Measurements from ENCODE around the gene ARHGEF10L. TPM values are rescaled to one million over a fixed set of nuclear protein-coding genes. Genes with fewer than 3 reads are reported as not detected.
"Not testable (repeated sequence)": the region's sequence is repeated elsewhere in the genome, so short reads cannot be mapped to it uniquely, and the experiment has no call there.

The ARHGEF10L gene
- total RNA-seq, 1 donor from 2014 or later = not detected

GRCh38 chr1:17627239-17628052 is 87.9 kb downstream of the ARHGEF10L start:
- Mint-ChIP-seq H3K9me3 (no peaks in the 10 kb centered on the region), H3K4me1 (ENCODE audit: low read depth) (no peaks in the 10 kb centered on the region), H3K27me3 (ENCODE audit: insufficient read depth) (no peaks in the 10 kb centered on the region), H3K36me3 (ENCODE audit: low read depth) (no peaks in the 10 kb centered on the region), H3K4me3 (no peak overlapping the region), H3K27ac (no peak overlapping the region)
- no peak for DNase-seq (ENCODE audit: low spot score)
- intact Hi-C loops (cut with micrococcal nuclease) = no loop called here

DNA sequence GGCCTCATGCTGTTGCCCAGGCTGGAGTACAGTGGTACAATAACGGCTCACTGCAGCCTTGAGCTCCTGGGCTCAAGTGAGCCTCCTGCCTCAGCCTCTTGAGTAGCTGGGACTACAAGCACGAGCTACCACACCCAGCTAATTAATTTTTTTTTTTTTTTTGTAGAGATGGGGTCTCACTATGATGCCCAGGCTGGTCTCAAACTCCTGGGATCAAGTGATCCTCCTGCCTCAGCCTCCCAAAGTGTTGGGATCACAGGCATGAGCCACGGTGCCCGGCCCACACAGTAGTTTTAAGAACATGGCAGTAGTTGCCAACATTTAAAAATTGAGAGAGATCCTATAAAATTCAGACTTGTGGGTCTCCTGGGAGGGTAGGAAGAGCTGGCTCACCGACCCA is 89.5 kb downstream of the ARHGEF10L start:
- H3K4me1 Mint-ChIP-seq (ENCODE audit: low read depth); H3K27ac Mint-ChIP-seq; H3K4me3 Mint-ChIP-seq; H3K36me3 Mint-ChIP-seq (ENCODE audit: low read depth); H3K9me3 Mint-ChIP-seq; DNase-seq (ENCODE audit: low spot score); intact Hi-C loops (cut with micrococcal nuclease); H3K27me3 Mint-ChIP-seq (ENCODE audit: insufficient read depth): not testable (repeated sequence)

- no peak for DNase-seq (ENCODE audit: low spot score)
- intact Hi-C loops (cut with micrococcal nuclease) = no loop called here
- H3K9me3 Mint-ChIP-seq = no peaks in the 10 kb centered on the region
- no peak overlapping the region for H3K27ac Mint-ChIP-seq
- H3K4me1 Mint-ChIP-seq (ENCODE audit: low read depth) = no peaks in the 10 kb centered on the region
- no peak overlapping the region for H3K4me3 Mint-ChIP-seq
- no peaks in the 10 kb centered on the region for H3K27me3 Mint-ChIP-seq (ENCODE audit: insufficient read depth)
- H3K36me3 Mint-ChIP-seq (ENCODE audit: low read depth) = no peaks in the 10 kb centered on the region
These were observed 90.0 kb downstream of the ARHGEF10L start for GRCh38 chr1:17629460-17629859.

DNA sequence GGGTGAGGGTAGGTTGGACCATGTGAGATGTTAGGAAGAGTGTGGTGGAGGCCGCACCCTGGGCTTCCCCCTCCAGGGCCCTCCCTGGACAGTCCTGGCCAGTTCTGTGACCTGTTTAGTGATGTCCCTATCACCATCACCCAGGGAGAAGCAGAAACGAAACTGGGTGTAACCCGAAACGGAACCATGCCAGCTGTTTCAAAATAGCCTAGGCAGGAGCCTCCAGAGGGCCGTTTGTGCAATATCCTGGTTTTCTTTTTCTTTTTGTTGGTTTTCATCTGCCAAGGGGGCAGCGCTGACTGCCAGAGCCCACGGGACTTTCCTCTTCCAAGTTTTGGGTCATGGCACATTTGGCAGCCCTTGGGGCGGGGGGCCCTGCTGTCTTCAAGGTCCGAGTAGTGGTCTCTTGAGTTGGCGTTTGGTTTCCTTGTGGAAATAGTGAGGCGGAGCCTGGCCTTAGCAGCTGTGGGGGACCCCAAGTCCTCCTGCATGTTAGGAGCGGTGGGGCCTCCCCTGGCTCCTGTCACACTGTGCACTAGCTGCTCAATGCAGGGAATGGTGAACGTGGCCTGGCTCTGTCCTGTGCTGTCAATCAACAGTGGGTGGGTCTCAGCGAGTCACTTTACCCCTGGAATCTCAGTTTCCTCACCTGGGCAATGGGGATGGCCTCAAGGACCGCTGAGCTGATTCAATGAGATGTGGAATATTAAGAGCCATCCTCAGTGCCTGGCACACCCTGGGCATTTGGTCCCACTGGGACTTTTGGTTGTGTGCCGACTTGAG is 90.7 kb downstream of the ARHGEF10L start:
- H3K27ac Mint-ChIP-seq = no peak overlapping the region
- H3K4me3 Mint-ChIP-seq = no peak overlapping the region
- H3K9me3 Mint-ChIP-seq = no peaks in the 10 kb centered on the region
- intact Hi-C loops (cut with micrococcal nuclease) = no loop called here
- no peak for DNase-seq (ENCODE audit: low spot score)
- no peaks in the 10 kb centered on the region for H3K36me3 Mint-ChIP-seq (ENCODE audit: low read depth)
- H3K27me3 Mint-ChIP-seq (ENCODE audit: insufficient read depth) = no peaks in the 10 kb centered on the region
- no peaks in the 10 kb centered on the region for H3K4me1 Mint-ChIP-seq (ENCODE audit: low read depth)

GRCh38 chr1:17630986-17631385 is 91.5 kb downstream of the ARHGEF10L start:
- Mint-ChIP-seq H3K4me3 (no peak overlapping the region), H3K27ac (no peak overlapping the region), H3K9me3 (no peaks in the 10 kb centered on the region), H3K27me3 (ENCODE audit: insufficient read depth) (peaks cover 2% of the 10 kb centered on the region), H3K36me3 (ENCODE audit: low read depth) (no peaks in the 10 kb centered on the region), H3K4me1 (ENCODE audit: low read depth) (no peaks in the 10 kb centered on the region)
- intact Hi-C loops (cut with micrococcal nuclease) = no loop called here
- DNase-seq (ENCODE audit: low spot score) = no peak

DNA sequence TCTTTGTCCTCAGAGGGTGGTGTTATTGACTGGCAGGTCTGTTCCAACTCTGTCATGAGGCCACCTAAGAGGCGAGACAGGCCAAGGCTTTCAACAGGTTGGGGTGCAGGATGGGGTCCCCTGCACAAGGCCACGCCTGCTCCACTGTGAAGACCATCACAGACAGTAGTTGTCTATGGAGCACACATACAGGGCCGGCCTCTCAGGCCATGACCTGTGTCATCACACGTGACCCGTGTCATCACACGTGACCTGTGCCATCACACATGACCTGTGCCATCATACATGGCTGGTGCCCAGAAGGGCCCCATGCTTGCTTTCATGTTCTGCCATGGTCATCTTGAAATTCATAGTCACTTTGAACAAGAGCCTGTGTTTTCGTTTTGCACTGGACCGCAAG is 91.9 kb downstream of the ARHGEF10L start:
- H3K4me3 Mint-ChIP-seq = no peak overlapping the region
- H3K9me3 Mint-ChIP-seq = no peaks in the 10 kb centered on the region
- H3K27me3 Mint-ChIP-seq (ENCODE audit: insufficient read depth) = peaks cover 2% of the 10 kb centered on the region
- no peaks in the 10 kb centered on the region for H3K36me3 Mint-ChIP-seq (ENCODE audit: low read depth)
- intact Hi-C loops (cut with micrococcal nuclease) = no loop called here
- H3K4me1 Mint-ChIP-seq (ENCODE audit: low read depth) = no peaks in the 10 kb centered on the region
- H3K27ac Mint-ChIP-seq = no peak overlapping the region
- no peak for DNase-seq (ENCODE audit: low spot score)

DNA sequence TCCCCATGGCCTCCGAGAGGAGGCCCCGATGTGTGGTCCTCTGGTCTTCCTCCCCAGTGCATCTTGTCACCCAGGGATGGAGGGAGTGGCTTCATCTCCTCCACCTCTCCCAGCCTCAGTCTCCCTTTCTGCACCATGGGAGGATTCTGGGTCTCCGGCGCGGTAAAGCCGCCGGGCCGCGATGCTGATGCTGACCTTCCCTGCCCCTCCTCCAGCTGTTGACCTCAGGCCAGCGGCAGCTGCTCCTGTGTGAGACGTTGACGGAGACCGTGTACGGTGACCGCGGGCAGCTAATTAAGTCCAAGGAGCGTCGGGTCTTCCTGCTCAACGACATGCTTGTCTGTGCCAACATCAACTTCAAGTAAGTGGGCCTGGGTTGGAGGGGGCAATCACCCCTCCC is 92.6 kb downstream of the ARHGEF10L start:
- Mint-ChIP-seq H3K27ac (no peak overlapping the region), H3K4me3 (no peak overlapping the region), H3K36me3 (ENCODE audit: low read depth) (no peaks in the 10 kb centered on the region), H3K9me3 (no peaks in the 10 kb centered on the region), H3K27me3 (ENCODE audit: insufficient read depth) (peaks cover 4% of the 10 kb centered on the region), H3K4me1 (ENCODE audit: low read depth) (no peaks in the 10 kb centered on the region)
- intact Hi-C loops (cut with micrococcal nuclease) = no loop called here
- DNase-seq (ENCODE audit: low spot score) = no peak

- H3K4me3 Mint-ChIP-seq = no peak overlapping the region
- no peak overlapping the region for H3K27ac Mint-ChIP-seq
- peaks cover 6% of the 10 kb centered on the region for H3K27me3 Mint-ChIP-seq (ENCODE audit: insufficient read depth)
- DNase-seq (ENCODE audit: low spot score) = no peak
- H3K9me3 Mint-ChIP-seq = no peaks in the 10 kb centered on the region
- H3K36me3 Mint-ChIP-seq (ENCODE audit: low read depth) = no peaks in the 10 kb centered on the region
- H3K4me1 Mint-ChIP-seq (ENCODE audit: low read depth) = no peaks in the 10 kb centered on the region
- intact Hi-C loops (cut with micrococcal nuclease) = no loop called here
These were observed 93.2 kb downstream of the ARHGEF10L start for GRCh38 chr1:17632541-17633184.

GRCh38 chr1:17633654-17634053 is 94.2 kb downstream of the ARHGEF10L start:
- H3K36me3 Mint-ChIP-seq (ENCODE audit: low read depth) = no peaks in the 10 kb centered on the region
- DNase-seq (ENCODE audit: low spot score) = no peak
- H3K4me3 Mint-ChIP-seq = no peak overlapping the region
- intact Hi-C loops (cut with micrococcal nuclease) = no loop called here
- H3K4me1 Mint-ChIP-seq (ENCODE audit: low read depth) = no peaks in the 10 kb centered on the region
- no peaks in the 10 kb centered on the region for H3K9me3 Mint-ChIP-seq
- peaks cover 6% of the 10 kb centered on the region for H3K27me3 Mint-ChIP-seq (ENCODE audit: insufficient read depth)
- no peak overlapping the region for H3K27ac Mint-ChIP-seq

GRCh38 chr1:17635276-17635675 is 95.8 kb downstream of the ARHGEF10L start:
- H3K4me1 Mint-ChIP-seq (ENCODE audit: low read depth) = no peaks in the 10 kb centered on the region

DNA sequence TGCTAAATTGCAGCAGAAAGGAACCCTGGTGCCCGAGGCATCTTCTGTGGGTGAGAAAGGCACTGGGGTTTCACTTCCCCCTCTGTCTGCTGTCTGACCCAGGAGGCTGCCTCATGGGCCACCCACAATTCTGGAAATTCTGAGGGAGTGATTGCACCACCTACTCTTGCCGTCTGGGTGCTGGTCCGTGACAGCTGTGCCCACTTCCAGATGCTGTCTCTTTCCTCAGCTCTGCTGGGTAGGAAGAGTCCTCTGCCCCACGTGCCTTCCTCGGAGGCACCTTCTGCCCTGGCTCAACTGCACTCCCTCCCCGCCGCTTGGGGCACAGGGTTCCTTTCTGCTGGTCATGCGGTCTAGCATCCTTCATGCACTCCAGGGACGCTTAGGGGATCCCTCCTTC is 96.3 kb downstream of the ARHGEF10L start:
- no peaks in the 10 kb centered on the region for H3K36me3 Mint-ChIP-seq (ENCODE audit: low read depth)
- DNase-seq (ENCODE audit: low spot score) = no peak
- peaks cover 6% of the 10 kb centered on the region for H3K27me3 Mint-ChIP-seq (ENCODE audit: insufficient read depth)
- intact Hi-C loops (cut with micrococcal nuclease) = no loop called here
- no peaks in the 10 kb centered on the region for H3K9me3 Mint-ChIP-seq
- no peak overlapping the region for H3K4me3 Mint-ChIP-seq
- no peaks in the 10 kb centered on the region for H3K4me1 Mint-ChIP-seq (ENCODE audit: low read depth)
- H3K27ac Mint-ChIP-seq = no peak overlapping the region

More at GRCh38 chr1:17635276-17635675, 95.8 kb downstream of the ARHGEF10L start:
- Mint-ChIP-seq H3K4me3 (no peak overlapping the region), H3K27ac (no peak overlapping the region), H3K36me3 (ENCODE audit: low read depth) (no peaks in the 10 kb centered on the region), H3K27me3 (ENCODE audit: insufficient read depth) (peaks cover 6% of the 10 kb centered on the region), H3K9me3 (no peaks in the 10 kb centered on the region)
- DNase-seq (ENCODE audit: low spot score) = no peak
- intact Hi-C loops (cut with micrococcal nuclease) = no loop called here

DNA sequence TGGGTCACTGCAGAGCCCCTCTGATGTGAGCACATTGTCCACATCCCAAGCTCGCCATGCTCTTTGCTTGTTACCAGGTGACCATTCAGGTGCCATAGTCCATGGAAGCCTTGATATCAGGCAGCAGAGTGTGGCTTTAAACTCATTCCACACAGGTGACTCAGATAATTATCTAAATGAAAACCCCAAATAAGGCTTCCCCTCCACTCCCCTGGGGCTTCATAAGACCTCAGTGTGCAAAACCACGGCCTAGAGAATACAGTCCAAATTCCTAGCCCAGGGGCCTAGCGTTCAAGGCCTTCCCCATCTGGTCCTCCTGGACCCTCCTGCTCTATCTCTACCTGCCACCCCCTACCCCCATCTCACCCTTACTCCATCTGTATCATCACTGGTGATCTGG is 97.1 kb downstream of the ARHGEF10L start:
- H3K9me3 Mint-ChIP-seq = no peaks in the 10 kb centered on the region
- DNase-seq (ENCODE audit: low spot score) = no peak
- no peak overlapping the region for H3K4me3 Mint-ChIP-seq
- intact Hi-C loops (cut with micrococcal nuclease) = no loop called here
- H3K36me3 Mint-ChIP-seq (ENCODE audit: low read depth) = no peaks in the 10 kb centered on the region
- H3K4me1 Mint-ChIP-seq (ENCODE audit: low read depth) = no peaks in the 10 kb centered on the region
- no peak overlapping the region for H3K27ac Mint-ChIP-seq
- peaks cover 6% of the 10 kb centered on the region for H3K27me3 Mint-ChIP-seq (ENCODE audit: insufficient read depth)

DNA sequence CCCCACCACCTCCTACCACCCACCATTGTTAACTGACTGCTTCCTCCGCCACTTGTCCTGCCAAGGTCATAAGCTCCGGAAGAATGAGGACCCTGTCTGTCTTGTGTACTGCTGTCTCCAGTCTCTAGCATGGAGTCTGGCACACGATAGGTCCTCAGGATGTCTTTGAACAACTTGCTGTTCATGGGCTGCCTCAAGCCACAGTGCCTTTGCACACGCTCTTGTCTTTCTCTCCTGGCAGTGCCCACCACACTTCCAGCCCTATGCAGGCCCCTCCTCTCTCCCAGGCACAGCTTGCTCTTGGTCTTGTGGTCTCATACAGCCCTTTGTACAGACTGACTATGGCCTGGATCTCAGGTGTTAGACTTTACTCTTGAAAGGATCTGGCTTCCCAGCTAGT is 97.6 kb downstream of the ARHGEF10L start:
- H3K9me3 Mint-ChIP-seq = no peaks in the 10 kb centered on the region
- intact Hi-C loops (cut with micrococcal nuclease) = no loop called here
- DNase-seq (ENCODE audit: low spot score) = no peak
- no peaks in the 10 kb centered on the region for H3K36me3 Mint-ChIP-seq (ENCODE audit: low read depth)
- H3K27me3 Mint-ChIP-seq (ENCODE audit: insufficient read depth) = peaks cover 6% of the 10 kb centered on the region
- no peaks in the 10 kb centered on the region for H3K4me1 Mint-ChIP-seq (ENCODE audit: low read depth)
- H3K27ac Mint-ChIP-seq = no peak overlapping the region
- H3K4me3 Mint-ChIP-seq = no peak overlapping the region

All from activated T-helper 1 cell treated with anti-CD3 and anti-CD28 coated beads, Interleukin-12 subunit alpha, Interleukin-12 subunit beta, Interleukin-2, Interleukin-4 antibody, amounts not matched to agents 30 ng/mL and 10 ng/mL and 1 ng/mL, durations not matched to agents 14 hours and 24 hours and 36 hours (primary cell).